Left lung (tissue), 10 donors: ENCODE results near the gene FEV. TPM values are rescaled to one million over a fixed set of nuclear protein-coding genes. Genes with fewer than 3 reads are reported as not detected.

ENCODE experiments used
- ATAC-seq: fragments of 200-7000 bp; cut with Tn5 transposase; one replicate; pipeline ENCODE4 v1.9.1; 2020; ENCODE audit warnings: moderate library complexity
- DNase-seq, 4 donors: peaks; one replicate each; pipeline ENCODE4 v3.0.0-alpha.2; 2013 to 2020
- H3K27ac ChIP-seq, 2 donors: fragments of 200-600 bp; sonication (generic) in 1 of 2; one replicate each; pipeline versions ENCODE4 v1.5.0 to v1.8.0; 2020 to 2021
- H3K27me3 ChIP-seq, 2 donors: fragments of 200-600 bp; sonication (generic) in 1 of 2; one replicate each; pipeline versions ENCODE4 v1.5.0 to v1.8.0; 2020 to 2021
- H3K36me3 ChIP-seq, 2 donors: fragments of 200-600 bp; sonication (generic) in 1 of 2; one replicate each; pipeline versions ENCODE4 v1.5.0 to v1.8.0; 2020 to 2021
- H3K4me1 ChIP-seq, 2 donors: fragments of 200-600 bp; one replicate each; pipeline ENCODE4 v1.8.0; 2021
- H3K4me3 ChIP-seq, 2 donors: fragments of 200-600 bp; sonication (generic) in 1 of 2; one replicate each; pipeline versions ENCODE4 v1.5.0 to v1.8.0; 2020 to 2021; ENCODE audit warnings: mild to moderate bottlenecking in 1 of 2
- H3K9me3 ChIP-seq, 2 donors: fragments of 200-600 bp; sonication (generic) in 1 of 2; one replicate each; pipeline versions ENCODE4 v1.5.0 to v1.8.0; 2020 to 2021
- intact Hi-C, 2 donors: fragments of 100-400 bp; cut with DNase I; formaldehyde crosslinking; loops; one replicate each; pipeline versions ENCODE4 v1.11.2 to v1.14.2; 2022
- polyA plus RNA-seq, 6 donors: library from polyadenylated mRNA; unstranded; fragments of 120-200 nt; gene quantifications; one replicate each; pipeline ENCODE4 v1.2.1, GENCODE V29; 2013; ENCODE audit not compliant: insufficient read length in 6 of 6
- total RNA-seq, 2 donors: library from RNA; stranded (reverse); fragmentation: NEBNext Ultra II Directional; extraction: Animal tissue kit (Norgen Biotek cat#: 25700); gene quantifications; one replicate each; pipeline ENCODE4 v1.2.1, GENCODE V29; 2021
- TF ChIP-seq, protein P1 (sequence below), 2 donors: fragments of 200-600 bp; sonication (generic) in 1 of 2; IDR thresholded peaks; one replicate each; pipeline versions ENCODE4 v1.5.0 to v1.8.0; 2021; ENCODE audit warnings: antibody characterized with exemption in 2 of 2
- donor health status: DM: no; HTN: yes; CAD: no.
- donor health status: DM: no; HTN: no; CAD: no.

Gene FEV
- total and polyA plus RNA-seq, 8 donors: not detected

- ATAC-seq: peak; percentile 98
- intact Hi-C loops: no loop called here
- TF ChIP-seq, protein P1, sequence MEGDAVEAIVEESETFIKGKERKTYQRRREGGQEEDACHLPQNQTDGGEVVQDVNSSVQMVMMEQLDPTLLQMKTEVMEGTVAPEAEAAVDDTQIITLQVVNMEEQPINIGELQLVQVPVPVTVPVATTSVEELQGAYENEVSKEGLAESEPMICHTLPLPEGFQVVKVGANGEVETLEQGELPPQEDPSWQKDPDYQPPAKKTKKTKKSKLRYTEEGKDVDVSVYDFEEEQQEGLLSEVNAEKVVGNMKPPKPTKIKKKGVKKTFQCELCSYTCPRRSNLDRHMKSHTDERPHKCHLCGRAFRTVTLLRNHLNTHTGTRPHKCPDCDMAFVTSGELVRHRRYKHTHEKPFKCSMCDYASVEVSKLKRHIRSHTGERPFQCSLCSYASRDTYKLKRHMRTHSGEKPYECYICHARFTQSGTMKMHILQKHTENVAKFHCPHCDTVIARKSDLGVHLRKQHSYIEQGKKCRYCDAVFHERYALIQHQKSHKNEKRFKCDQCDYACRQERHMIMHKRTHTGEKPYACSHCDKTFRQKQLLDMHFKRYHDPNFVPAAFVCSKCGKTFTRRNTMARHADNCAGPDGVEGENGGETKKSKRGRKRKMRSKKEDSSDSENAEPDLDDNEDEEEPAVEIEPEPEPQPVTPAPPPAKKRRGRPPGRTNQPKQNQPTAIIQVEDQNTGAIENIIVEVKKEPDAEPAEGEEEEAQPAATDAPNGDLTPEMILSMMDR (IDR thresholded peaks at IDR 0.05): peak; percentile 98
These were observed 44.8 kb upstream of the FEV start for GRCh38 chr2:219029829-219030165.

GRCh38 chr2:219028996-219029828 is 44.2 kb upstream of the FEV start:
- TF ChIP-seq, protein P1 (IDR thresholded peaks at IDR 0.05): no peak
- Histone ChIP-seq H3K9me3 (no peaks in the 10 kb centered on the region), H3K27ac (no peak overlapping the region), H3K27me3 (peaks cover 6 to 51% of the 10 kb centered on the region in 2 donors), H3K36me3 (no peaks in the 10 kb centered on the region), H3K4me3 (no peak overlapping the region), H3K4me1 (no peaks in the 10 kb centered on the region)
- intact Hi-C loops: no loop called here
- DNase-seq: no peak
- ATAC-seq: no peak

More at GRCh38 chr2:219029829-219030165, 44.8 kb upstream of the FEV start:
- Histone ChIP-seq H3K4me1 (no peaks in the 10 kb centered on the region), H3K9me3 (no peaks in the 10 kb centered on the region), H3K27ac (no peak overlapping the region), H3K4me3 (no peak overlapping the region), H3K27me3 (peaks cover 6 to 57% of the 10 kb centered on the region in 2 donors), H3K36me3 (no peaks in the 10 kb centered on the region)
- DNase-seq: peak; percentile 51 to 95 (median 80)

DNA sequence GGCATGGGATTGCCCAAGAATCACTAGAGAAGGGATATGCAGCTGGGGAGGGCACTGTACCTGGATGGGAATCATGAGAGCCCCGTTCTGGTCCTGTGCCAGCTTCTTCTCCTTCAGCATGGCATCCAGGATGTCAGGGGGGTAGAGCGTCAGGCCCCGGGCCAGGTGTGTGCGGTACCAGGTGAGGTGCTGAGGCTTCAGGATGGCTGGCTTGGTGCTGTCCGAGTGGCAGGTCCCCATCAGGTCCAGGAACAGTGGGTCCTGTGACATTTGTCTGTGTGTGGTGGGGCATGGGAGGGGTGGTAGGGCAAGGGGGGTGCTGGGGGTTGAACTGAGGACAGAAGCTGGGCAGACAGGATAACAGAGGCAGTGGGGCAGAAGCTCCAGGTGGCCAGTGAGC is 43.2 kb upstream of the FEV start:
- no peak overlapping the region for H3K27ac ChIP-seq
- no peak overlapping the region for H3K4me3 ChIP-seq
- ATAC-seq: no peak
- intact Hi-C loops: no loop called here
- H3K27me3 ChIP-seq: peaks cover 0 to 40% of the 10 kb centered on the region in 2 donors
- TF ChIP-seq, protein P1 (IDR thresholded peaks at IDR 0.05): no peak
- H3K4me1 ChIP-seq: no peaks in the 10 kb centered on the region
- H3K9me3 ChIP-seq: no peaks in the 10 kb centered on the region
- no peaks in the 10 kb centered on the region for H3K36me3 ChIP-seq
- DNase-seq: no peak

GRCh38 chr2:219027511-219028055 is 42.6 kb upstream of the FEV start:
- no peaks in the 10 kb centered on the region for H3K36me3 ChIP-seq
- H3K4me3 ChIP-seq: no peak overlapping the region
- intact Hi-C loops: no loop called here
- H3K27ac ChIP-seq: no peak overlapping the region
- H3K27me3 ChIP-seq: peaks cover 0 to 34% of the 10 kb centered on the region in 2 donors
- H3K9me3 ChIP-seq: no peaks in the 10 kb centered on the region
- ATAC-seq (no peak), DNase-seq (no peak)
- H3K4me1 ChIP-seq: no peaks in the 10 kb centered on the region
- TF ChIP-seq, protein P1 (IDR thresholded peaks at IDR 0.05): no peak

GRCh38 chr2:219026946-219027345 is 42.0 kb upstream of the FEV start:
- TF ChIP-seq, protein P1 (IDR thresholded peaks at IDR 0.05): no peak
- Histone ChIP-seq H3K4me1 (no peaks in the 10 kb centered on the region), H3K4me3 (no peak overlapping the region), H3K27ac (no peak overlapping the region), H3K27me3 (peaks cover 0 to 28% of the 10 kb centered on the region in 2 donors), H3K36me3 (no peaks in the 10 kb centered on the region), H3K9me3 (no peaks in the 10 kb centered on the region)
- no peak for DNase-seq
- no peak for ATAC-seq
- intact Hi-C loops: no loop called here
